ENCODE data around the gene OR52I2. TPM values are rescaled to one million over a fixed set of nuclear protein-coding genes. Genes with fewer than 3 reads are reported as not detected.
A peak's percentile ranks its signal among the peaks of the same experiment; 100 is the strongest.

OR52I2 gene
- total and polyA plus RNA-seq, 2 experiments from 2014 or later = not detected

DNA sequence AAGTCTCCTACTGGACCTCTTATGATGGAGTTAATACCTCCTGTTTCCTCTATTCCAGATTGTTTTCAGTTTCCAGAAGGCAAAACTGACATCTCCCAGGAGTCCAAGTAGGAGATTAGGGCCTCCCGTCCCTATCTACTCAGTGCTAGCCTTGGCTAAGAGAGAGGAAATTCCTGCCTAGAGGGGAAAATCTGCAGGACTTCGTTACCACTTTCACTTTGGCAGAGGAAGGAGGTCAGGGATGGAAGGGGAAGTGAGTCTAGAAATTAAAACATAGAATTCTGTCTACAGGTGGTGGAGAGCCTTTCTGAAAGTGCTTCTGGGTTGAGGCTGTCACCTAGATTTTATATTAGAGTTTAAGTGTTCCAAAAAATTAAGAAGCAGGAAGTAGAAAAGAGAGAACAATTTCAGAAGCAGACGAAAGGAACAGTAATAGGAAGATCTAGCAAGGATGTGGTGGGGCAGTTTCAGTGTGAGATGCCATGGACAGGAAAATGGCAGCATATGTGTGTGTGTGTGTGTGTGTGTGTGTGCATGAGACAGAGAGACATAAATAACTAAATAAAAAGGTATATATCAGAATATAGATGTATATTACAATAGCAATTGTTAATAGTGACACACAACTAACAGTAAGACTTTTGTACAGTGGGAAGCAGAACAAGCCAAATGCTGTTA is 28.9 kb downstream of the OR52I2 start:
- peak overlapping the region; percentile 39 for H3K4me2 ChIP-seq (ENCODE audit: unreplicated experiment)

GRCh38 chr11:4611986-4612385 is 30.4 kb downstream of the OR52I2 start:
- Histone ChIP-seq H2AFZ (no peak overlapping the region), H4K20me1 (ENCODE audit: insufficient read depth) (no peaks in the 10 kb centered on the region), H3K27me3 (replicated peaks; ENCODE audit: insufficient read depth) (peaks cover 7% of the 10 kb centered on the region; the same call in 1 of the 2 replicates), H3K9ac (no peak overlapping the region), H3K36me3 (ENCODE audit: low read depth) (no peaks in the 10 kb centered on the region), H3K79me2 (ENCODE audit: insufficient read depth) (peaks cover 6% of the 10 kb centered on the region; the same call in 1 of the 2 replicates), H3K4me3 (no peak overlapping the region), H3K27ac (no peak overlapping the region), H3K9me3 (ENCODE audit: low read depth) (no peaks in the 10 kb centered on the region), H3K4me2 (ENCODE audit: unreplicated experiment) (no peak overlapping the region), H3K9me2 (ENCODE audit: insufficient read depth) (no peaks in the 10 kb centered on the region), H3F3A (ENCODE audit: insufficient read depth) (no peaks in the 10 kb centered on the region), H3K4me1 (ENCODE audit: insufficient read depth) (peaks cover 4% of the 10 kb centered on the region; the same call in 1 of the 2 replicates)
- DNase-seq = no peak
- in situ Hi-C loops (cut with MboI) = no loop called here
- TF ChIP-seq EZH2 (IDR thresholded peaks at IDR 0.05; ENCODE audit: insufficient read depth, poor library complexity, severe bottlenecking) (no peak), EZH2phosphoT487 (IDR thresholded peaks at IDR 0.05; ENCODE audit: insufficient read depth, low read depth) (no peak)
- 38 to 43% methylated on average over 2 of the region's 2 CpGs for WGBS, 2 experiments (ENCODE audit: low coverage in 1 of 2, low lambda C conversion rate in 2 of 2, missing lambda C conversion rate in 2 of 2)

More for the DNA sequence above, 28.9 kb downstream of the OR52I2 start:
- Histone ChIP-seq H3K9me2 (ENCODE audit: insufficient read depth) (no peaks in the 10 kb centered on the region), H2AFZ (peak overlapping the region; percentile 79), H3K9ac (0 out of 2 replicates have a peak overlapping the region, but pooled peaks have one; percentile 6), H3K9me3 (ENCODE audit: low read depth) (no peaks in the 10 kb centered on the region), H4K20me1 (ENCODE audit: insufficient read depth) (no peaks in the 10 kb centered on the region), H3K27ac (no peak overlapping the region), H3K79me2 (ENCODE audit: insufficient read depth) (peaks cover 8% of the 10 kb centered on the region; the same call in 1 of the 2 replicates), H3F3A (ENCODE audit: insufficient read depth) (no peaks in the 10 kb centered on the region), H3K4me3 (peak overlapping the region; percentile 43), H3K4me1 (ENCODE audit: insufficient read depth) (peaks cover 5% of the 10 kb centered on the region; the same call in 1 of the 2 replicates), H3K27me3 (replicated peaks; ENCODE audit: insufficient read depth) (peaks cover 7% of the 10 kb centered on the region; the same call in 1 of the 2 replicates), H3K36me3 (ENCODE audit: low read depth) (no peaks in the 10 kb centered on the region)
- TF ChIP-seq EZH2 (IDR thresholded peaks at IDR 0.05; ENCODE audit: insufficient read depth, poor library complexity, severe bottlenecking) (no peak), EZH2phosphoT487 (IDR thresholded peaks at IDR 0.05; ENCODE audit: insufficient read depth, low read depth) (no peak)
- in situ Hi-C loops (cut with MboI) = no loop called here
- DNase-seq = peak; percentile 23
- 13 to 17% methylated on average over 3 of the region's 3 CpGs for WGBS, 2 experiments (ENCODE audit: low coverage in 1 of 2, low lambda C conversion rate in 2 of 2, missing lambda C conversion rate in 2 of 2)

DNA sequence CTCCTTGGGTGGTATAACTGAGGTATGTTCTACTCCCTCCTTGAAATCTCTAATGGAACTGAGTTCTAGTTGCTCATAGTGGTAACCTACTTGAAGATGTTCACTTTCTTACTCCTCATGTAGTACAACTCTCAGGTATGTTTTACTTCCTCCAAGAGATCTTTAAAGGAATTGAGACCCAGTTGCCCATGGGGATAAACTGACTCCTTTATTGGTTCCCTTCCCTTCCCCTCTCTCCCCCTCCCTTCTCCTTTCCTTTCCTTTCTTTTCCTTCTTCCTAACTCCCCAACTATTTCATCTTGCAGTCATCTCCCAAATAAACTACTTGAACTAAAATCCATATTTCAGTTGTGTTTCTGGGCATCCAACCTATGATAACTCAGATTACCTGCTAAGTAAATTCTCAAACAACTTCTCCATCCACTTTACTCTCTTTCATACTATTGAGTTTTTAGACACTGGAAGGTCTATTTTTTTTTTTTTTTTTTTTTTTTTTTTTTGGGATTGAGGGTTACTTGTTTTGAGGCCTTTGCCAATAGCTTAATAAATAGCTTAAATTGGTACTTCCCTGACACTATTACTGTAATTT is 34.4 kb downstream of the OR52I2 start:
- H3K9me3 ChIP-seq (ENCODE audit: low read depth) = no peaks in the 10 kb centered on the region
- TF ChIP-seq EZH2 (IDR thresholded peaks at IDR 0.05; ENCODE audit: insufficient read depth, poor library complexity, severe bottlenecking) = no peak
- no peak for TF ChIP-seq EZH2phosphoT487 (IDR thresholded peaks at IDR 0.05; ENCODE audit: insufficient read depth, low read depth)
- H3K27ac ChIP-seq = no peak overlapping the region
- H4K20me1 ChIP-seq (ENCODE audit: insufficient read depth) = no peaks in the 10 kb centered on the region
- H3K4me1 ChIP-seq (ENCODE audit: insufficient read depth) = no peaks in the 10 kb centered on the region
- H3K27me3 ChIP-seq (replicated peaks; ENCODE audit: insufficient read depth) = peaks cover 7% of the 10 kb centered on the region; the same call in 1 of the 2 replicates
- no peaks in the 10 kb centered on the region for H3K36me3 ChIP-seq (ENCODE audit: low read depth)
- H2AFZ ChIP-seq = no peak overlapping the region
- no peaks in the 10 kb centered on the region for H3F3A ChIP-seq (ENCODE audit: insufficient read depth)
- no peaks in the 10 kb centered on the region for H3K9me2 ChIP-seq (ENCODE audit: insufficient read depth)
- H3K4me3 ChIP-seq = no peak overlapping the region
- H3K4me2 ChIP-seq (ENCODE audit: unreplicated experiment) = no peak overlapping the region
- H3K9ac ChIP-seq = no peak overlapping the region
- in situ Hi-C loops (cut with MboI) = no loop called here
- no peak for DNase-seq
- no peaks in the 10 kb centered on the region for H3K79me2 ChIP-seq (ENCODE audit: insufficient read depth)

GRCh38 chr11:4619514-4619913 is 38.0 kb downstream of the OR52I2 start:
- Histone ChIP-seq H3K27me3 (replicated peaks; ENCODE audit: insufficient read depth) (peaks cover 3% of the 10 kb centered on the region; the same call in 1 of the 2 replicates), H3F3A (ENCODE audit: insufficient read depth) (no peaks in the 10 kb centered on the region), H3K27ac (no peak overlapping the region), H4K20me1 (ENCODE audit: insufficient read depth) (no peaks in the 10 kb centered on the region), H3K4me1 (ENCODE audit: insufficient read depth) (no peaks in the 10 kb centered on the region), H3K79me2 (ENCODE audit: insufficient read depth) (no peaks in the 10 kb centered on the region), H3K4me2 (ENCODE audit: unreplicated experiment) (no peak overlapping the region), H3K4me3 (no peak overlapping the region), H3K36me3 (ENCODE audit: low read depth) (no peaks in the 10 kb centered on the region), H3K9me3 (ENCODE audit: low read depth) (no peaks in the 10 kb centered on the region), H3K9me2 (ENCODE audit: insufficient read depth) (no peaks in the 10 kb centered on the region), H2AFZ (no peak overlapping the region), H3K9ac (no peak overlapping the region)
- TF ChIP-seq EZH2 (IDR thresholded peaks at IDR 0.05; ENCODE audit: insufficient read depth, poor library complexity, severe bottlenecking) = no peak
- no peak for TF ChIP-seq EZH2phosphoT487 (IDR thresholded peaks at IDR 0.05; ENCODE audit: insufficient read depth, low read depth)
- in situ Hi-C loops (cut with MboI) = no loop called here
- no peak for DNase-seq
- 61 to 71% methylated on average over 9 of the region's 9 CpGs for whole genome bisulfite sequencing, 2 experiments (ENCODE audit: low coverage in 1 of 2, low lambda C conversion rate in 2 of 2, missing lambda C conversion rate in 2 of 2)
